ENCODE results near the gene DNAH1.

Gene DNAH1

DNA sequence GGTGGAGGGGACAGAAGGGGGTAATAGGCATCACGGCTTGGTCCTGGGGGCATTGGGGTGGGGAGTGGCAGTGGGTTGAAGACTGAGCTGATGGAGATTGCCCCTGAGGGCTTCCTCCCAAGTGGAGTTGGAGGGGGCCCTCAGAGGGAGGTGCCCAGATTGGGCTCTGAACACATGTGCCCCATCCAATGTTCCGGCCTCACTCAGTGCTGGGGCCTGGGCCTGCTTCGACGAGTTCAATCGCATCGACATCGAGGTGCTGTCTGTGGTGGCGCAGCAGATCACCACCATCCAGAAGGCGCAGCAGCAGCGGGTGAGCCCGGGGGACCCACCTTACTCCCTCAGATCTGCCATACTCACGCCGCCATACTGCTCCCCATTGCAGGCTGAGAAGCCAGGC lies 45.3 kb downstream of the DNAH1 start:
- DNase-seq = no peak

DNA sequence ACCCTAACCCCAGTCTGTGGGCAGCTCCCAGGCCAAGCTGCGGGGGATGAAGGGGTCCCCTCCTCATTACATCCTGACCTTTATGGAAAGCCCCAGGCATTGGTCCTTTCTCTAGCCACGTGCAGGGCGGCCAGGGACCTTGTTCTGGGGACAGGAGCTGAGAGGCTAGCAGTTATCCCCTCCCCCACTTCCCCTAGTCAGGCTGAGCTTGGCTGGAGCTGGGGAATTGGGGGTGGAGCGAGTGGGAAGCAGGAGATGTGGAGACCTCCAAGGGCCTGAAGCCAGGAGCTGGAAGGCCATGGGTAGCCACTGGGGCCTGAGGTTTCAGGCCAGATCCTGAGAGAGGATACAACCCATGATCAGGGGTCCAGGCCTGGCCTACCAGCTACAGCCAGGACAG lies 45.8 kb downstream of the DNAH1 start:
- DNase-seq = no peak

GRCh38 chr3:52364322-52365035 lies 48.4 kb downstream of the DNAH1 start:
- no peak for DNase-seq

DNA sequence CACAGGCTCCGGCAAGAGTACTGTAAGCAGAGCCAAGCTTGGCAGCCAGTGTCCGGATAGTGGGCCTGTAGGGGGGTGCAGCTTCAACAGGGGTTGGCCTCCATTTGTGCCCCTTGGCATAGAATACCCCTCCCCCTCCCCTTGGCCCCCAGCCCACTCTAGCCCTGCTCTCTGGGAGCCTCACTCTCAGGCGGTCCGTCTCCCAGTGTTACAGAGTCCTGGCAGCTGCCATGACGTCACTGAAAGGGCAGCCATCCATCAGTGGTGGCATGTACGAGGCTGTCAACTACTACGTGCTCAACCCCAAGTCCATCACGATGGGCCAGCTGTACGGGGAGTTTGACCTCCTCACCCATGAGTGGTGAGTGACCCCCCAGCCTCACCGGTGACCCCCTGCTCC lies 50.4 kb downstream of the DNAH1 start:
- no peak for DNase-seq

DNA sequence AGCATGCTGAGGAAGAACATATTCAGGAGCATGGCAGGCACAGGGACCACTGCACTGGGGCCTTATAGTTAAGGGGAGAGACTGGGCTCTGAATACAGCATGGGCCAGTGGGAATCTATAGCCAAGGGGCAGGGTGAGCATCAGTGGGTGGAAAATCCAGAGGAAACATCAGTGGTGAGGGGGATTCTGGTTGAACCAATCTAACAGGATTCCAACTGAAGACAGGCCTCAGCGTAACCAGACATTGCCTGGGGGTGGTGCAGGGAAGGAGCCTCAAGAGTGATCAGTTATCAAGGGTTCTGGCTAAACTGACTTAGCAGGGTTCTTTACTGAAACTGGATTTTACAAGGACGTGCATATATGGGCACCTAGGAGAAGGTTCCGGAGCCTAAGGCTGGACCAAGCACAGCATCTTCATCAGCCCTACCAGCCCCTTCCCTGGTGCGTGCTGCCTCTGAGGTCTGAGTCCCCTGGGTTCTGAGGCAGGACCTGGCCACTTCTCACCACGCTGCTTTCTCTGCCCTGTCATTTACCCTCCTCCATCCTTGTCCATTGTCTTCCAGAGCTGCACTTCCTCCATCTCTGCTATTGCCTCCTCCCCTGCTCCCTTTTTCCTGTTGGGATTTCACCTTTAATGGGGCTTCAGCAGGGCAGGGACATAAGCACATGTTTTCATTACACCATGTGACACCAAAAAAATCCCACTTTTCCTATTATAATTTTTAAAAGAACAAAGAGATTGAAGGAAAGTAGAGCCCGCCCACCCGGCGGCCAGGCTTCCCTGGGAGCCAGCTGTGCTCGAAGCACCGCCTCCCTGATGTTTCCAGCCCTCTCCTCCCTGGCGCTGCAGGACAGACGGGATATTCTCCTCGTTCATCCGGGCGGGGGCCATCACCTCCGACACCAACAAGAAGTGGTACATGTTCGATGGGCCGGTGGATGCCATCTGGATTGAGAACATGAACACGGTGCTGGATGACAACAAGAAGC lies 52.1 kb downstream of the DNAH1 start:
- DNase-seq = no peak

GRCh38 chr3:52370531-52370930 lies 54.4 kb downstream of the DNAH1 start:
- DNase-seq = no peak

- no peak for DNase-seq
These were observed 56.8 kb downstream of the DNAH1 start for GRCh38 chr3:52372822-52373504.

GRCh38 chr3:52373676-52374075 lies 57.6 kb downstream of the DNAH1 start:
- no peak for DNase-seq

DNA sequence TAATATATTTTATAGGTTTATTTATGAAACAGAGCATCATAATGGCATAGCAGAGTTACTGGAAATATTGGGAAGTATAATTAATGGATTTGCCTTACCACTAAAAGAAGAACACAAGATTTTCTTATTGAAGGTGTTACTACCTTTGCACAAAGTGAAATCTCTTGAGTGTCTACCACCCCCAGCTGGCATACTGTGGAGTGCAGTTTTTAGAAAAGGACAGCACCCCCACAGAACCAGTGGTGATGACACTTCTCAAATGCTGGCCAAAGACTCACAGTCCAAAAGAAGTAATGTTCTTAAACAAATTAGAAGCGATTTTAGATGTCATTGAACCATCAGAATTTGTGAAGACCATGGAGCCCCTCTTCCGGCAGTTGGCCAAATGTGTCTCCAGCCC lies 58.1 kb downstream of the DNAH1 start:
- DNase-seq = no peak

DNA sequence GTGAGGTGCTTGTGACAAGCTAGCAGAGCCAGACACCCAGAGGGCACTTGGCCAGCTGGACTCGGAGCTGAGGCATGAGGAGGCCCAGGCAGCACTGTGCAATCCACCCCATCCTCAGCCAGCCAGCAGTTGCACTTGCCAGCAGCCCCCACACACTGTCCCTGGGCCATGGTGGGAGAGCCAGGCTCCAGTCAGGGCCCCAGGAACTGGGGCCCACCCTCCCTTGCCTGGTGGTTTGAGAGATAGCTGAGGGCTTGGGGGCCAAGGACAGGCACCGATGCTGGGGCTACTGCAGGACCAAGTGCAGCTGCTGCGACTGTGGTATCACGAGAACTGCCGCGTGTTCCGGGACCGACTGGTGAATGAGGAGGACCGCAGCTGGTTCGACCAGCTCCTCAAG lies 63.5 kb downstream of the DNAH1 start:
- DNase-seq = no peak

- no peak for DNase-seq
These were observed 63.9 kb downstream of the DNAH1 start for GRCh38 chr3:52380023-52380422.

- DNase-seq = no peak
These were observed 65.5 kb downstream of the DNAH1 start for GRCh38 chr3:52381623-52382022.

- no peak for DNase-seq
These were observed 67.3 kb downstream of the DNAH1 start for GRCh38 chr3:52383446-52383845.

- no peak for DNase-seq
These were observed 68.1 kb downstream of the DNAH1 start for GRCh38 chr3:52384019-52384761.

DNA sequence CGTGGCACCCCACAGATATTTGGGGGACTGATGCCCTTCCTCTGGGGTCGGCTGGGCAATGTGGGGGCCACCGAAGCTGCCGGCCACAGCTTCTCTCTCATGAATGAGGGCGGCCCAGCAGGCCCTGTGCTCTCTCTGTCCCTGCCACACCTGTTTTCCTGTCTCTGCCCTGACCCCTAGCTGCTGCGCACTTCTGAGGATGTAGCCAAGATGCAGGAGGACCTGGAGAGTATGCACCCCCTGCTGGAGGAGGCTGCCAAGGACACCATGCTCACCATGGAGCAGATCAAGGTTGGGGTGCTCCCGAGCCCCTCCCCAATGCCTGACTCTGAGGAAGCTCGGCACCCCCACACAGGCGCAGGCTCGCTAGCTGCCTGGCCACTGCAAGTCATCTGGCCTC lies 69.0 kb downstream of the DNAH1 start:
- no peak for DNase-seq

GRCh38 chr3:52387481-52387880 lies 71.4 kb downstream of the DNAH1 start:
- DNase-seq = no peak

GRCh38 chr3:52388348-52388821 lies 72.3 kb downstream of the DNAH1 start:
- DNase-seq = no peak

- DNase-seq = no peak
These were observed 72.8 kb downstream of the DNAH1 start for GRCh38 chr3:52388933-52389332.

GRCh38 chr3:52391096-52391495 lies 75.0 kb downstream of the DNAH1 start:
- DNase-seq = no peak

- no peak for DNase-seq
These were observed 76.3 kb downstream of the DNAH1 start for GRCh38 chr3:52392216-52392930.

GRCh38 chr3:52393131-52393807 lies 77.2 kb downstream of the DNAH1 start:
- DNase-seq = no peak
